HepG2 (cell line): ENCODE measurements around the gene UBP1.

Source experiments
- NFE2L2 ChIP-seq: fragments of 150-350 bp; IDR thresholded peaks from 2 replicates; pipeline ENCODE4 v1.6.1; 2014; ENCODE audit warnings: low read length
- PHF21A ChIP-seq: sonication (generic); formaldehyde crosslinking; IDR thresholded peaks from 2 replicates; pipeline ENCODE4 v1.5.0; 2020; ENCODE audit warnings: mild to moderate bottlenecking, missing genetic modification reagents

GRCh38 chr3:33426630-33427317 is 13.4 kb downstream of the UBP1 start:
- TF ChIP-seq PHF21A (CRISPR knock-in tag) (no peak), NFE2L2 (no peak)
